ENCODE measurements around the gene MSMP.

The MSMP gene

DNA sequence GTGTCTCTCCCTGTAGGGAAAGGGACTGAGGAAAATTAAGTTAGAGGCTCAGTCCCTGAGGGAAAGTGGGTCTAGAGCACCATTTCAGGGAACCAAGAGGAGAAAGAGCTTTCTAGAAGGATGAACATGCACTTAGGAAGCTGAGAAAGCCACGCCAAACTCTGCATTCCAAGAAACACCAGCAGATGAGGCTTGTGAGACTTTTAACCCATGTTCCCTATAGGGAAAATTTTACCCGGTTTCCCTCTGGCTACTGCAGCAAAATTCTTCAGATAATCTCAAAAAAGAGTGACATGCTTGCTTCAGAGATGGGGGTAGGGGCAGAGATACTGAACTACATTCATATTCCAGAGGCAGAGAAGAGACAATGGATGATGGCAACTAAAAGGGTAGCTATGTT is 30.6 kb downstream of the MSMP start:
- DNase-seq = no peak

DNA sequence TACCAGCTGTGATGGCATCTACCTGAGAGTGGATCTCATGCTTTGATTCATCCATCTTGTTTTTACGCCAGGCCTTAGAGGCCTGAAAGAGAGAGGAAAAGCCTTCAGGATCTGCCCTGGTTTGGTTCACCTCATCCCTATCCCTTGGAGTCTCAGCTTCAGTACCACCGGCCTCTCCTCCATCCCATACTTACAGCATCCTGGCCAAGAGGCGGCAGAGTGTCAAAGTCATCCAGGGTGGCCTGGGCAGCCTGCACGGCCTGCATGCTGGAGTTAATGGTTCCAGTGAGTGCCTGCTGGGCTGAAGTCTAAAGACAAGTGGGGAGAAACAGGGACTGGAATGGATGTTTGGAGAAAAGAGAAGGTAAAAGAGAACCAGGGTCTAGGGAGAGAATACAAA is 34.5 kb downstream of the MSMP start:
- DNase-seq = no peak

DNA sequence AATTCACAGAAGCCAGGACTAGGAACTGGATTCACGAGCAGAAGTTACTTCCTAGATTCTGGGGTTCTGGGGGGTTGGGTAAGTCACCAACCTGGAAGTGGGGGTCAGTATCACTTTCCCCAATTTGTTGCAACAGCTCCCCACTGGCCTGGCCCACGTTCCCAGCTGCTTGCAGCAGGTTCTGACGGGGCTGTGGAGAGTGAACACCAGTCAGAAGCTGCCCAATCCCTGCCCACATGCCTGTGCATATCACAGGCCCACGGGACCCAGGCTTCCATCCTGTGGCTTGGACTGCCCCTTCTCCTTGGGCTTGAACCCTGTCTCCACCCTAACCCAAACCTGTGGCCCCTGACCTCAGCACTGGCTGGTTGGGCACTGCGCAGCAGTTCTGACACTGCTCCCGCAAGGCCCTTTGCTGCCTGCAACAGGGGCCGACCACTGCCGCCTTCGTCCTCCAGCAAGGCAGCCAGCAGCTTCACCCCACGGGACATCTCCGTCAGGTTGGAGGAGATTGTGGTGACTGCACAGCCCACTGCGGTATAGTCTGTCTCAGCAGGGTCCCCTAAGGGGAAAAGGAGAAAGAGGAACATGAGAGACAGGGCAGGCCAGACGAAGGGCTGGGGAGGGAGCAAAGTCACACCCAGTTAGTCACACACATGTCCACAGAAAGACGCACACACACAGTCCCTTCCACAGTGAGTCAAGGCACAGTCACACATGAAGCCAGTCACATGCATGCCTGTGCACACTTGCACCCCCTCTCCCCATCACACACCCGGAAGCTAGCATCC is 35.2 kb downstream of the MSMP start:
- no peak for DNase-seq

DNA sequence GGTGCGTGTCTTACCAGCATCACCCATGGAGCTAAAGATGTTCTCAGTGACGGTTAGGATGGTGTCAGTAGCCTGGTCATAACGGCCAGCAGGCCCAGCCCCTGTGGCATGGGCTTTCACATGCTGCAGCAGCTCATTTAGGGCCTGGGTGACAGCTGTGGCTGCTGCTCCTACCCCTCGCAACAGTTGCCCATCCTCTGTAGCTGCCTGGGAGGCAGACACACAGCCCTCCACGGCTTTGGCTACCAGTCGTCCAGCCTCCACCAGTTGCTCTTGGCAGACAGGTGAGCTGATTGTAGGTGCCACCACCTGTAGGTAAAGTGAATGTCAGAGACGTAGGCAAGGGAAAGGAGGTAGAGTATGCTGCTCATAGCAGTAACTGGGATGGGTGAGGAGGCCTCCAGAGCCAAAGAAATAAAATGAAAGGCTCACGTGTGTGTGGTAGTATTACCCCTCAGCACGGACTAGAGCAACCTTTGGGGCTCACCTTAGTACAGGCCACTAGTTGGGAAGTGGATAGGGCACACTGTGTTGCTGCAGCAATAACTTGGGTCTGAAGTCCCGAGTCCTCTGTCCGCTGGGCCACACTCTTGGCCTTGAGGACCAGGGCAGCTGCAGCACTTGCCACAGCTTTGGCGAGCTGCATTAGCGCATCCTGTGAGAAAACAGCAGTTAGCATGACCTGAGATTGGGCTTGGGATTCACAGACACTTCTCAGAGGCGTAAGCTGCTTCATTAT is 36.8 kb downstream of the MSMP start:
- DNase-seq = no peak

DNA sequence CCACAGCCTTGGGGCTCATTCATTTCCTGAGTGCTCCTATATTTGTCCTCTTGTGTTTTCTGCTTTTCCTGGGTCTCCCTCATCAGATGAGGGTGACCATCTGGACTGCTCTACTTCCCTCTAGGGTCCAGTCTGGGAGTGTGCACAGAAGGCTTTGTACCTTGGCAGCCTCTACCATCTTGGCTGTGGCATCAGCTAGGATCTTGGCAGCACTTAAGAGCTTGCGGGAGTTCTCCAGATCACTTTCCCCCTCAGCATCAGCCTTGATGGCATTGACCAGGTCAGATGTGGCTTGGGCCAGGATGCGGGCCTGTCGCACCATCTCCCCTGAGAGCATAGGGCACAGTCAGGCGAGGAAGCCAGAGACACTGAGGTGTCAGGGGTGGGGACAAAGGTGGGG is 37.8 kb downstream of the MSMP start:
- peak in 1 of 56 donors; percentile 20 for DNase-seq

DNA sequence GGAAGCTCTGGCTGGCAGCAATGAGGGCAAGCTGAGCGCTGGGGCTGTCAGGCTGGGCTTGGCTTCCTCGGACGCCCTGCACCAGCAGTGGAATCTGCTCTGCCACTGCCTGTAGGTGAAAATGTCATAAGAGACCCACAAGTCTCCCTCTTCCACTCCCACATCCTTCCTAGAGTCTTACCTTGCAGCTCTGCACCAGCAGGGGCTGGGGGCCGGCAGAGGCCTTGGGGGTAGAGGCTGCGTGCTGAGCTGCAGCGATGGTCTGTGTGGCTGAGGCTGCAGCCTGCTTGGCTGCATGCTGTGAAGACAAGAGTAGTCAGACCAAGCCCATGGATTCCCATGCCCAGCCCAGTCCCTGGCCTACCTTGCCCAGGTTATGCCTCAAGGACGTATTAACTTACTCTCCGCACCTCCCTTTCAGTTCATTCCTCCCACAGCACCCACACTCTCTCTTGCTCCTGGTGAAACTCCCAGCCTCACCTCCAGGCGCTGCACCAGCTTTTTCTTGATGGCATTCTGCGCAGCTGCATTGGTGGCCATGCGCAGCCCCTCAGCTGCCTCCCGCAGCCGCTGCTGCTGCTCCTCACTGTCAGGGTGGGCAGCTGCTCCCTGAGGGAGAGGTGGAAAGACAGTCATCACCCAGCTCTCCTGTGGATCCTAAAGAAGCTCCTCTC is 39.4 kb downstream of the MSMP start:
- peak in 3 of 56 donors; percentile 2 to 16 (median 16) for DNase-seq

DNA sequence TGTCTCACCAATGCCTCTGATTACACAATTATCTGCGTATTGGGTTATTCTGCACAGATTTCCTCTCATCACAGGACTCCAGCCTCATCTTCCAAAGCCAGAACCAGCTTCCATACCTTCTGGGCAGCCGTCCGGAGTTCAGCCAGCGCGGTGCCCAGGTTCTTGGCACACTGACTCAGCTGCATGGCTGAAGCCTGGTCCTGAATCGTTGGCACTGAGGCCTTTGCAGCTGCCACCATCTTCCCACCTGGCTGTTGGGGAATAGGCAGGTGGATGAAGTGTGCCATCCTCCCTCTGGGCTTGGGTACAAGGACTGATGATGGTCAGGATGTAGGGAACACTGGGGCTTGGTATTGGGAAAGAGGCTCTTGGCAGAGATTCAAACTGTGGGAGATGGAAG is 40.0 kb downstream of the MSMP start:
- no peak for DNase-seq

DNA sequence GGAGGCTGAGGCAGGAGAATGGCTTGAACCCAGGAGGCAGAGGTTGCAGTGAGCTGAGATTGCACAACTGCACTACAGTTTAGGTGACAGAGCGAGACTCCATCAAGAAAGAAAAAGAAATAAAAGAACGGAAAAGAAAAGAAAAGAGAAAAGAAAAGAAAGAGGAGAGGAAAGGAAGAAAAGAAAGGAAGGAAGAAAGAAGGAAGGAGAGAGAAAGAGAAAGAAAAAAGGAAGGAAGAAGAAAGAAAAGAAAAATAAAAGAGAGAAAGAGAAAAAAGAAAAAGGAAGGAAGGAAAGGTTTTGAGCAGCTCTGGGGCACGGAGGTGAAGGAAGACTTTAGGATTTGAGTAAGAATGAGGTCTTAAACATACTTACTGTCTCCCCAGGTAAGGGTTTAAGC is 40.5 kb downstream of the MSMP start:
- DNase-seq = no peak

DNA sequence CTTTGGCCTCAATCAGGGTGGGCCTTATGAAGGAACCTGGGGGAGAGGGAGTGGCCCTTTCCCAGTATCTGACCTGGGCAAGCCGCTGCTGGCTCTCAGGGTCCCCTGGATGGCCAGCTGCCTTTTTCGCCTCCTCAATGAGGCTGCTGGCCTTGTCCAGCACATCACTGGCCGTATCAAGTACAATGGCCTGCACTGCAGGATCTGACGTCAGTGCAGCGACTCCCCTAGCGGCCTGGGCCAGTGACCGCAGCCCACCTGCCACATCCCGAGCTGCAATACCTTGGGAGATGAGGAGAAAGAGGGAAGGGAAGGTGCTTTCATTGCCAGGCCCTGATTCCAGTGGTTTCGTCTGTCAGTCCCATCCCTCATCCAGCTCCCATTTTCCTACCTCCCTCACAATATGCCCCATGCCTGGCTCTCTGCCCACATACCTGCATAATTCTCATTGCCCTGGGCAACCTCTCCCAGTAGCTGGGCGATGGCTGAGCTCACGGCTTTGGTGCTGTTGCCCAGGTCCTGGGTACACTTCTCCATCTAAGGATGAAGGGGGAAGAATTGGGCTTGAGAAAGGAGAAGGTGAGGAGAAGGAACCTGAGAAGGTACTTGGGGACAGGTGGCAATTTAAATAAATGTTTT is 41.2 kb downstream of the MSMP start:
- no peak for DNase-seq

DNA sequence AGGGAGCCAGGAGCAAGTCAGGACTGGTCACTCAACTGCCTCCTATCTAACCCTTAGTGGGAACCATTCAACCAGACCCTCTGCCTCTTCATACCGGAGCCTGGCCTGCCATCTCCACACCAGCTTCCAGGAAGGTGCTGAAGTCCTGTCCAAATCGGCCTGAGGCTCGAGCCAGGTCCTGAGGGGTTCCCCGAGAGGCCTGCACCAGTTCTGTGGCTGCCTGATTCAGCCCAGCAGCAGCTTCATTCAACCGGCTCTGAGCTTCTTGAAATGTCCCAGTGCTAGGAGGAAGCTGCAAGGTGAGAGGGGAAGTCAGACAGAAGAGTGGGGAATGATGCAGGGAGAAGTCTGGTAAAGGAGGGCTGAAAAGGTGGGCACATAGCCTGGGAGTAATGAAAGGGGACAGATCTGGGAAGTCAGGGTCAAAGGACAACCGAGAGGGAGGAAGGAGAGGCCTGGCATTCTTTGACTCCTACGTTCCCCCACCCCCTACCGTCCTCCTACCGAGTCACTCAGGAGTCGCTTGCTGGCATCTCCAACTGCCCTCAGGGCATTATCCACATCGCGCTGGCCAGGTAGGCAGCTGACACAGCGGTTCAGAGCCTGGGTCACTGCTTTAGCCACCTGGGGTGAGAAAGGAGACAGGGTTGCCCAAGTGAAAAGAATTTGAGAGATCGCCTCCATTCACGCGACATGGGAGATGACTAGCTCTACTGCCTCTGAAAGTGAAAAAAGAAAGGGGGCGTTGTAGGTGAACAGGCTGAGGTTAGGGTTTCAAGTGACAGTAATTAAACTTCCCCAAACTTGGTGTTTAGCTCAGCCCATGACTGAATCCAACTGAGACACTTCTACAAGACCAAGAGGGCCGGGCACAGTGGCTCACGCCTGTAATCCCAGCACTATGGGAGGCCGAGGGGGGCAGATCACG is 42.3 kb downstream of the MSMP start:
- no peak for DNase-seq

DNA sequence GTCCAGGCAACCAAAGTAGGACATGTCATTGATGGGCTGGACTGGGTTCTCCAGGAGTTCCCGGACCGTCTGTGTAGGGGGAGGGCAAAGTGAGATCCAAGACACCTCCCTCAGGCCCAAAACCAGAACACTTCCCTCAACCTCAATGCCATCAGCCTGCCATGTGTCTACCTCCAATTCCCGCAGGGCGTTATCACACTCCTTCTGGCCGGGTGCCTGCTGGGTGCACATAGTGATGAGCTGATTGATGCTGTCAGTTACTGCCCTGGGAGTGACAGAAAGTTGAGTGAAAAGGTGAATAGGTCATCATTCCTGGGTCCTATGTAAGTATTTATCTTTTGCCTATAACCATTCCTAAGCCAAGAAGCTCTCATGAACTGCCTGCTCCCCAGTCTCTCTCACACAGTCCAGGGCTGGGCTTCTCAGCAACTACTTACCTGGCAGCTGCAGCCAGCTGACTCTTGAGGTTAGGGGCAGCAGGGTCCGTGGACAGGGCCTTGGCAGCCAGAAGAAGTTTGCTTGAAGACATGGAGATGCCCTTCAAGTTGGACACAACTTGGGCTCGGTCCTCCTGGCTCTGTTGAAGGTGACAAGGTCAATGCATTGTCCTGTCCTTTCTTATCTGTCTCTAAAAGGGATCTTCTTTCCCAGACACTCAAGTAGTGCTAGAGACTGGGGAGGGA is 43.1 kb downstream of the MSMP start:
- no peak for DNase-seq

DNA sequence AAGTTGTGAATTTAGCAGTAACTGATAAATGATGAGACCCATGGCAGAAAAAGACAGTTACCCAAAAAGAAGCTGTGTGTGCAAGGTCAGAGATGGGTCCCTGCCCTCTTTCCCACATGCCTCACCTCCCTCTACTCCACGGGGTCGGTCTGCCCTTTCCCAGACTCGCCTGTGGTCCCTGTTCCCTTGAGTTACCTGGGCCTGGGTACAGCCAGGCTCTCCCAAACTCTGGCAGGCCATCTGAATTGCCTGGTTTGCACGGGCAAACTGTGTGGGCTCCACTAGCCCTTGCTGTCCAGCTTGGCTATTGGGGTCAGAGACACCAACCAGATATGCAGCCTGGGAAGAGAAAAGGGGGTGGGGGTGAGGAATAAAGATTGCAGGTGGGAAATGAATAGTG is 45.9 kb downstream of the MSMP start:
- no peak for DNase-seq

DNA sequence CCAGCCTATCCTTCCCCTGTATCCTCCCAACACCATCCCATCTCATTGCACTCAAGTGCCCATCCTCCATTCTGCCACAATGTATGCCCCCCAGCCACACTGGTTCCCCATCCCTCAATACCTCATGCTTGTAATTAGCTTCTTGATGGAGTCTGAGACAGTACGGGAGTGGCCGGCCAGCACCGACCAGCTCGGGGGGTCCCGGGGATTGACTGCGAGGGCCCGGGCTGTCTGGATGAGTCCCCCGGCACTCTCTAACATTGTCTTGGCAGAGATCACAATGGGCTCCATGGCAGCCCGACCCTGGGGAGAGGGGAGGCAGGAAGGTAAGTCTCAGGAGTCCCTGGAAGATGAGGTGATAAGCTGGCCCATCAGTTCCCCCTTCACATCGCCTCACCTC is 47.1 kb downstream of the MSMP start:
- no peak for DNase-seq

DNA sequence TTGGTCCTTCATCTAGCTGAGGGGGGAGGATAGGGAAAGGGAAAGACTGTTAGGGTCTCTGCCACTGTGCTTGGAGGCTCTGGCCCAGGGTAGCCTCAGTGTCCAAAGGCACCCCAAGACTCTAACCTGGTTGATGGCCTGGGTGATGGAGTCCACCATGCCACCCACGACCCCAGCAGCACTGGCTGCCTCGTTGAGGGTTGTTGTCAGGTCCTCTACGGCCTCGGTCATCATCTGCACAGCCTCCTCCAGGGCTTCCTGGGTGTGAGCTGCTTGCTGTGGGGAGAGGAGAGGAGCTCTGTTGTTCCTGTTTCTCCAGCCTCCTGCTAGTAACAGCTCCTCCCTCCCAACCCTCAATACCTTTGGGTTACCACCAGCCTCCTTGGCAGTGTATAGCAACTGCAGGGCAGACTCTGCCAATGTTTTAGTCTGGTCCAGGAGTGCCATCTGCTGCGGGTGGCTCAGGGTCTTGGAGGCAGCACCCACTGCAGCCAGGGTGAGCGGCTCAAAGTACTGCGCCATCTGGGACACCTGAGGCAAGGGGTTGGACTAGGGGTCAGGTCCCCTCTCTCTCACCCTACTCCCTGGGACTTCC is 48.1 kb downstream of the MSMP start:
- no peak for DNase-seq

DNA sequence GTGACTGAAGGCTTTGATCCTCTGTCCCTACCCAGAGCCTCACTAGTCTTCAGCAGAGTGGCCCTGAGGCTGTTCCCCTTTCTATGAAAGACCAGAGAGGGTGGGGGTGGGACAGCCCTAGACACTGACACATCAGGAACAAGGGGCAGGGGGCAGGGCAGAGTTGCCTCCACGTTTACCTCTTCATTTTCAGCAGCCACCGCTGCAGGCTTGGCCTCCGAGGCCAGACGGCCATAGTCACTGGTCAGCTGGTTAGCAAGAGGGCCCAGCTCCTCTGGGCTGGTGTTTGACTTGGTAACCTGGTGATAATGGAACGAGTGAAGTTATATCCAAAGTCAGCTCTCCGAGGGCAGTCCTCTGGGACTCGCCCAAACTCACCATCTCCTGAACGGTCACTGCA is 48.7 kb downstream of the MSMP start:
- DNase-seq = no peak

DNA sequence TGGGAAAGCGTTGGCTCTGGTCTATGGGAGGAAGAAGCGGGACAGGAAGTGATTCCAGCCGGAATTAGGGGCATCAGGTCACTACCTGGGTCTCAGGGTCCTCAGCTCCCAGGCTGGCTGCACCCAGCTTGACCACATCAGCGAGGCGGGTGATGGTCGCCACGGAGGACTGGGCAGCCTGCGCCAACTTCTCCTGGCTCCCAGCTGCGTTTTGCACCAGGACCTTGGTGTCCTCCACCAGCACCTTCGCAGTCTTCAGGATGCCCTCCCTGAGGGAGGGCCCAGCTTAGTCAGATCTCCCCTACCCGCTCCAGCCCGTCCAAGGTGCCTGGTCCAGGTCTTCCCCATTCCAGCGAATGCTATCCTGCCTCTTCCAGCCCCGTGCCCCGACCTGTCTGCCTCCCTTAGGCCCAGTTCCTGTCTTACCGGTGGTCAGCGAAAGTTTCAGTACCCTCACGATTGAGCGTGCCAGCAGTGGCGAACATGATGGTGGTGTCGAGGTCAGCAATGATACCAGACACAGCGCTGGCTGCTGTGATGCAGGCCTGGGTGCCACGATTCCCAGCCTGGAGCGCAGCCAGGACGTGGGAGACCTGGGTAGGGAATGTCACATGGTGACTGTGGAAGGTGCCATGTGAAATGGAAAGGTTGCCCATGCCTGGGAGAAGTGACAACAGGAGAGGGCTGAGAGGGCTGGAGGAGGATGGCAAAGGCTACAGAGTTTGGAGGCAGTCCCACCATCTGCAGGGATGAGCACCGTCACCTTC is 50.0 kb downstream of the MSMP start:
- no peak for DNase-seq
